GM21360 (cell line): ENCODE results near the gene PECR.
"Not testable (repeated sequence)": the region's sequence is repeated elsewhere in the genome, so short reads cannot be mapped to it uniquely, and the experiment has no call there.

Source experiments
- ATAC-seq: cut with Tn5 transposase; IDR thresholded peaks from one replicate; pipeline ENCODE4 v1.9.1; 2021; ENCODE audit warnings: mild to moderate bottlenecking, moderate library complexity; ENCODE audit not compliant: unreplicated experiment

The PECR gene

DNA sequence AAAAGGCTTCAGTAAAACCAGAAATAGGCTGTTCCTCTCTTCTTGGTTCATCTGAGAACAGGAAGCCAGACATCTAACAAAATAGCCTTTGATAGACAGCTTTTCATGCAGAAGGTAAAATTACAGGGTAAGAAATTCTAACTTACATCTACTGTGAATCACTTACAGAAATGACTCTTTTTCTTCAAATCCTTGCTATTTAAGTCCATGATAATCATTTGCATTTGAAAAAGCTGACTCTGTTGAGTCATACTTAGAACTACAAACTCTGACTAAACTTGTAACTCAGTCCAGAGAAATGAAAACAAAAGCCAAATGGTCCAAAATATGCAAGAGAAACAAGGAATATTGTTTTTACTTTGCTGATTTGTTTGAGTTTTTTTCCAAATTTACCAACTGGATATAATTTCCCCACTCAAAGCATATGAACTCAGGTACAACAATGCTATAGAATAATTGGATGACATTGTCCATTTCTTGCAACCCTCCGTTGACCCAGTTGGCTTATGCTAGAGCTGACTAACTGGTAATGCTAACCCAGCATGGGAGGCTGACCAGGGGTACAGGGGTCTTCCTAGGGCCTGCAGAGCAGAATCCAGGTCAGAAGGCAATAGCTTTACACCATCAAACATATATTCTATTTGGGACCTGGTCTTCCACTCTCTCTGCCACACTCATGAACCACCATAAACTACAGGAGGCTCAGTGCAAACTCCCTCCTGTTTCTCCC, 49.5 kb downstream of the PECR start:
- ATAC-seq = peak; percentile 85

GRCh38 chr2:216030216-216030615, 51.4 kb downstream of the PECR start:
- ATAC-seq = no peak

- ATAC-seq = no peak
Measured at GRCh38 chr2:216029416-216030129, 52.0 kb downstream of the PECR start.

DNA sequence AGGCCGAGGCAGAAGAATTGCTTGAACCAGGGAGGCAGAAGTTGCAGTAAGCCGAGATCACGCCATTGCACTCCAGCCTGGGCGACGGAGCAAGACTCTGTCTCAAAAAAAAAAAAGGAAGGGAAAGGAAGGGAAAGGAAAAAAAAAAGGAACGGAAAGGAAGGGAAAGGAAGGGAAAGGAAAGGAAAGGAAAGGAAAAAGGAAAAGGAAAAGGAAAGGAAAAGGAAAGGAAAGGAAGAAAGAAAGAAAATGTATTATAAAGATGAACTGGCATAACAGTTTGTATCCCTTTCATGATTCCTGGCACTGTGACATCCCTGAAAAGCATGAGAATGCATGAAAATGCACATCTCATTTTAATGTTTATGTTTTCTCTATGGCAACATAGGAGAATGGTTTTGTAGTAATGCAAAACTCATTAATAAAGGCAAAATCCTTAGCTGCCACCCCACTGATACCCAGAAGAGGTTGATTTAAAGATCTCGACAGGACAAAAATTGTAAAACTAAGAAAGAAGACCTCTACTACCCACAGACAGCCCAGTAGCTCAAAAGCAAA, 56.8 kb downstream of the PECR start:
- ATAC-seq = no peak

DNA sequence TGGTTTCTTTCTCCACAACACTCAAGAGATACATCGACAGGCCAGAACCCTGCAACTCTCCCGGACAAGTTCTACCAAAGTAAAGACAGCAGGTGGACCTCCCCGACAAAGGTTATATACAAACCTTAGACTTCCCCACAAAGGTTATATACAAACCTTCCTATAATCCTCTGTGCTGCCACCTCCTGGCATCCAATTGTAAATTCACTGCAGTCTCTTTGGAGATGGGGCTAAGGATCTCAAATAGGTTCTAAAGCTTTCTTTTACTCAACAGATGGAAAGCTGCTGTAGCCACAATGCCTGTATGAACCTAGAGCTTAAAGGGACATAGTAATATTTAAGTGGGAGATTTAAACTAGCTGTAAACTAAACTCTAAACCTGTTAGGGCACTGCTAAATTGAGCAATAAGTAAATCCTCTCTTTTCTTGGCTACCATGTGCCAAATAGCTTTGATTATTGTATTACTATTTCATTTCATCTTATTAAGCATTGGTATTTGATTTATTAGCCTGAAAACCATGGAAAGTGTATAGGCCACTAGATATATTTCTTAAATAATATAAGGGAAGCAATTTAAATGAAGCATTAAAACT, 58.5 kb downstream of the PECR start:
- peak; percentile 92 for ATAC-seq

GRCh38 chr2:216021768-216022565, 59.6 kb downstream of the PECR start:
- no peak for ATAC-seq

DNA sequence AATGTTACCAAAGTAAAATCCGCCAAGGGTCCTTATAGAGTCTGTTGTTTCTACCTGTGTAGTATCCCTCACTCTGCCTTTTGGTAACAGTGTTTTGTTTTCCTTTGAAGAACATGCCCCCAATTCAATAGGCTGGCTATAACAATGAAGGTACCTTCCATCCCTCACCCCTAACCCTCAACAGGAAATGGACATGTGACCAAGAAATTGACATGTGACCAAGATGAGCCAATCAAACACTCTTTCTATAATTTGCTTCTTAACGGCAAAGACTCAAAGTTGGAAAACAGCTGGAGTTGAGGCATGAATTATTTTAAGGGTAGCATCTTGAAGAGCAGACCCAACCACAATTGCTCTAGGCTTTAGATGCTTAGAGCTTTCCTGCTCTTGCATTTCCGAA, 62.9 kb downstream of the PECR start:
- ATAC-seq = no peak

GRCh38 chr2:216017365-216017764, 64.2 kb downstream of the PECR start:
- ATAC-seq = no peak

DNA sequence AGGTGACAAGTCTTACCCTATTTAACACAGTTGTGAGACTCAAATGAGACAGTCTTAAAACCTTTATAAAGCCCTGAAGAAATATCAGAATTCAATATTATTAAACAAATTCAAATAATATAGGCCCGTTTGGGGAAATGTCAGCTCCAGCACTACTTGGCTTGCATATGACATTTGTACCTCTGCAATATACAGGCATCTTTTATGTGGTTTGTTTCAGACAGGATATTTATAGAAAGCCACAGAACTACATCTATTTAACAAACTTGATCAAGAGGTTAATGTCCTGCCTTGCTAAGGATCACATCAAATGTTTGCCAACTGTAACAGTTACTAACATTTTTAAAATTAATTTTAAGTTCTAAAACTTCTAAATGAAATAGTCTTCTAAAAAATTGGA, 65.0 kb downstream of the PECR start:
- no peak for ATAC-seq

DNA sequence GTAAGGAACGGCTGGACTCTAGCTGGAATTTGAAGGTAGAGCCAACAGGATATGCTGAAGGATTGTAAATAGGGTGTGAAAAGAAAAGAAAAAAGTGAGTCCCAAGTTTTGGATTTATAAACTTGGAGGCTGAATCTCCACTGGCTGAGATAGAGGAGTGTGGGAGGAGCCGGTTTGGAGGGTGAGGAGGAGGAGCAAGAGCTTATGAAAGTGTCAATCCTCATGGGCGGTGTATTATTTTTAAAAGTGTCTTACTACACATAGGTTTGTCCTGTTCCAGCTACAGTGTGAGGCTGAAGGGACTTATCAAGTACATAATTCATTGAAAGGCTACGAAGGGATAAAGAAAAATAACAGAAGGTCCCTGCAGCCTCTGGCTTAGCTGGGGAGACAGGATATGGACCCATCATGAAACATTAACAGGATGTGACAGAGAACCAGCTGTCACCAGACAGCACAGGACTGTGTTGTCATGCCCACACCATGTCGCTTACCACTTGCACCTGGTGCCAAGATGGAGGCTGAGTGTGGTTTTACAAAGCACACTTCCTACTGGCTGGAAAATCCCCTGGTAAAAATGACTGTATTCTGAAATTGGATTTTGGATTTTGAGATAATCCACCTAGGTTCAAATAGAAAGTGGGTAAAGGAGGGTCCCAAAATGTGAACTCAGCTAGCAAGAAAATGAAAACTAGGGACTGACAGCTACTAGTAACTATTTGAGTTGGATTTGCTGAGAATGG, 65.7 kb downstream of the PECR start:
- peak; percentile 73 for ATAC-seq

DNA sequence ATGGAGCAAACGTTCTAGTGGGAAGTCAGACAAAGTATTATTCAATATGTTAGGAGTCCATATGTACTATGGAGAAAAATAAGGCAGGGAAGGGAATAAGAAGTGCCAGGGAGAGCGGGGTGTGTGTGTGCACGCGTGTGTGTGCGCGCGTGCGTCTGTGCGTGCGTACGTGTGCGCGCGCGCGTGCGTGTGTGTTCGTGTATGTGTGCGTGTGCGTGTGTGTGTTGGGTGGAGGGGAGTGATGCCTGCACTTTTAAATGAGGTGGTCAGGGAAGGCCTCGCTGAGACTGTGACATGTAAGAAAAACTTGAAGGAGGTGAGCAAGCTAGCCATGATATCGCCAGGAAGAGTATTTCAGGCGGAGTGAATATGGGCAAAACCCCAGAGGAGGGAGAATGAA, 66.6 kb downstream of the PECR start:
- no peak for ATAC-seq

DNA sequence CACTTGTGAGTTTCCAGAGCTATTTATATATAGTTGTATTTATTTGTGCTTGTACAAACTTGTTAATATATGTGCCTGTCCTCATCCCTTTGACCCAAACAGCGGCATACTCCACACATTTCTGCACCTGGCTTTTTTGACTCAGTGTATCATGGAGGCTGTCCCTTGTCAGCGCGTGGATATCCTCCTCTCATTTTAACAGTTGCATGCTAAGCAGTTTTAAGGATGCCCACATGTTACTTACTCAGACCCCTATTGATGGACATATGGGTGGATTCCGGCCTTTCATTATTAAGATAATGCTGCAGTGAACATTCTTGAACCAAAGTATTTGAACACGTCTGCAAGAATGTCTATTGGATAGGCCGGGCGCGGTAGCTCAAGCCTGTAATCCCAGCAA, 67.6 kb downstream of the PECR start:
- no peak for ATAC-seq

- peak; percentile 41 for ATAC-seq
Measured at GRCh38 chr2:216013080-216013909, 68.3 kb downstream of the PECR start, which contains the start of gene MREG. Gene MREG (minus strand): TSS chr2:216013551. CDS start chr2:216013327, 224 bp downstream.

- no peak for ATAC-seq
Measured at GRCh38 chr2:216012830-216013079, 68.9 kb downstream of the PECR start.

DNA sequence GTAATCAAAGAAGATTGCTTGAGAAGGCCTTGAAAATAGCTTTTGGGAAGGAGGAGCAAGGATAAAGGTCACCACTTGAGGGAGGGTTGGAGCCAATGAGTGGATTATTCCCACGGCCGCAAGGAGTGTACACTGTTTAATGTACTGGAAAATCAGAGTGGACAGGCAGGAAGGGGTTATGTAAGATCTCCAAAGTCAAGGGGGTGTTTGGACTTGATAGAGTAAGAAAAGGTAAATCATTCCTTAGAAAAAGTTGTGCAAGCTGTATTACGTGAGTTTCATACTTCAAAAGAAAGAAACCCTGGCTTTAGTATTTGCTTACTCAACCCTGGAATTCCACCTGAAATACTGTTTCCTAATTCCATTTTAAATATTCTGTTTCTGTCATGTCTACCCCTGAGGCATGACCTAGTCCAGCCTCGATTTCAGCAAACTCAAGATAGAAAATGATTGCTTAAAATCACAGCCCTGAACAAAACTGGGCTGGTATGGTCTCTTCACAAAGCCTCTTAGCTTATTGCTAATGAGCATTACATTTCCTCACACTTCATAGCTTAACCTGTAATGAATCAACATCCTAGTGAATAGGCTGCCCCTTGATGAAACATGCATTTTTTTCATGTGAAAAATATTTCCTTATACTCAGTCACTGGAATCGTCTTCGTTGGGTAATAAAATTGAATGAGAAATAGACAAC, 69.3 kb downstream of the PECR start:
- ATAC-seq = no peak

DNA sequence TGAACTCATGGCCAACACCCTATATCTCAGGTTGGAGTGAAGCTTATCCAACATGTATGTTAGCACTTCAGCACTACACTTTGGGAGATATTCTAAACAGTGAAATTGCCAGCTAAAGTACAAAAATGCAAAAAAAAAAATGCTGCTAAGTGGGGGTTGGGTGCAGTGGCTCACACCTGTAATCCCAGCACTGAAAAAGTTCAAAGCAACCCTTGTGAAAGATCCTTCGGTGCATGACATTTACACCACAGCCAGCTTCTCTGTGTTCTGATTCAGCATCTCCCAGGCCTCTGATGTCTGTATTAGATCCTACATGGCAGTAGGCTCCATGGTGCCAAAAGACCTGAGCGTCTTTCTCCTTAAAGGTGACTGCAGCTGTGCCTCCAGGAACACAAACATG, 72.4 kb downstream of the PECR start:
- ATAC-seq = not testable (repeated sequence)

DNA sequence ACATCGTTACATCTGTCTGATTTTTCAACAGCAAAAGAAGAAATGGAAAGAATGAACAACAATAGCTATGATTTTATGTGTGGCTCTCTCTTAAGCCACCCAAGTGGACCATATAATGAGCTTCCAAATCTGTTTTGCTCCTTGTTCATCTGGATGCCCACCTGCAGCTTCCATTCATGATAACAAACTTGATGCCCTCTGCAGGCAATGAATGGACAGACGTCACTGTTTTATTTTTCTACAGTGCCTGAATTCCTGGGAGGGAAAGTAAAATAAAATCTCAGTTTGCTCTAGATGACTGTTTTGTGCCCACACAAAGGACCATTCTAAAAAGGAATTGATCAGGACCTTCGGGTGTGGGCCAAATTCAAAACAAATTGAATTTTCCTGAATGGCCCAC, 73.2 kb downstream of the PECR start:
- no peak for ATAC-seq

GRCh38 chr2:216006164-216006663, 75.4 kb downstream of the PECR start:
- peak; percentile 22 for ATAC-seq
